Measurements from ENCODE around the gene NCK2. TPM values are rescaled to one million over a fixed set of nuclear protein-coding genes. Genes with fewer than 3 reads are reported as not detected.

The NCK2 gene
- total RNA-seq, 1 experiment from 2014 or later: 21.6 TPM

DNA sequence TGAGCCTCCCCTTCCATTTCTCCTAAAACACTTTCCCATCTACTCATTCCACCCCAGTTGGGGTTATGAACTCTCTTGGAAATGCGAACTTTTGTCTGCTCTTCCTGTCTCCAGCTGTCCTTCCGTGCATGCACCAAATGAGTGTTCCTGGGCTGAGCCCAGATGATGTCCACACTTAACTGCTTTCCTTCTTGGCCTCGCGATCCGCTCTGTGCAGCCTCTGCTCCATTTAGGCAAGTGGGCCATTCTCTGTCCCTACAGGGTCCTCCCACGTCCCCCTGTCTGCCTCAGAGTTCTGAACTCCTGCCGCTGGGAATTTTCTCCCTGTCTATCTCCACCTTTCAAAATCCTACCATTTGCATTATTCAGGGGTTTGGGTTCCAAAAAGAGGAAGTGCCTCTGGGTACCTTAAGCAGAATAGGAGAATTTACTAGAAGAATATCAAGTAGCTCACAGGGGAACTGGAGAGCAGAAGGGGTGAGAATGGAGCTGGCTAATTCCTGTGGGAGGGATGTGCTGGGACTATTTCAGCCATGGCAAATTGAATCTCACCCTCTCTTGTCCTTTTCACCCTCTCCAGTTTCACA is 4.7 kb upstream of the NCK2 start:
- POLR2A ChIA-PET (ENCODE audit: low non-redundant PET): no interaction called here
- Histone ChIP-seq H3K27ac (ENCODE audit: low read depth, low read length, poor library complexity, severe bottlenecking) (no peak overlapping the region), H3K9me3 (ENCODE audit: low read depth, low read length, poor library complexity, severe bottlenecking) (no peaks in the 10 kb centered on the region), H3K4me3 (ENCODE audit: low read depth, low read length, poor library complexity, severe bottlenecking) (no peak overlapping the region), H3K4me1 (ENCODE audit: insufficient read depth, low read length, poor library complexity, severe bottlenecking) (peaks cover 5% of the 10 kb centered on the region), H3K27me3 (replicated peaks; ENCODE audit: insufficient read depth, low read depth, low read length, poor library complexity) (peaks cover 36% of the 10 kb centered on the region), H3K36me3 (ENCODE audit: insufficient read depth, low read length, poor library complexity, severe bottlenecking) (no peaks in the 10 kb centered on the region)
- intact Hi-C loops (cut with micrococcal nuclease; ENCODE audit: unreplicated experiment): no loop called here
- CTCF ChIA-PET: no interaction called here
- DNase-seq (ENCODE audit: low spot score): no peak
- no TSS peak for BruUV-seq (replicated peaks)
- no peak for TF ChIP-seq EZH2 (IDR thresholded peaks at IDR 0.05; ENCODE audit: borderline replicate concordance, low read depth, low read length, poor library complexity, severe bottlenecking)
- TF ChIP-seq, protein P1, sequence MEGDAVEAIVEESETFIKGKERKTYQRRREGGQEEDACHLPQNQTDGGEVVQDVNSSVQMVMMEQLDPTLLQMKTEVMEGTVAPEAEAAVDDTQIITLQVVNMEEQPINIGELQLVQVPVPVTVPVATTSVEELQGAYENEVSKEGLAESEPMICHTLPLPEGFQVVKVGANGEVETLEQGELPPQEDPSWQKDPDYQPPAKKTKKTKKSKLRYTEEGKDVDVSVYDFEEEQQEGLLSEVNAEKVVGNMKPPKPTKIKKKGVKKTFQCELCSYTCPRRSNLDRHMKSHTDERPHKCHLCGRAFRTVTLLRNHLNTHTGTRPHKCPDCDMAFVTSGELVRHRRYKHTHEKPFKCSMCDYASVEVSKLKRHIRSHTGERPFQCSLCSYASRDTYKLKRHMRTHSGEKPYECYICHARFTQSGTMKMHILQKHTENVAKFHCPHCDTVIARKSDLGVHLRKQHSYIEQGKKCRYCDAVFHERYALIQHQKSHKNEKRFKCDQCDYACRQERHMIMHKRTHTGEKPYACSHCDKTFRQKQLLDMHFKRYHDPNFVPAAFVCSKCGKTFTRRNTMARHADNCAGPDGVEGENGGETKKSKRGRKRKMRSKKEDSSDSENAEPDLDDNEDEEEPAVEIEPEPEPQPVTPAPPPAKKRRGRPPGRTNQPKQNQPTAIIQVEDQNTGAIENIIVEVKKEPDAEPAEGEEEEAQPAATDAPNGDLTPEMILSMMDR (conservative IDR thresholded peaks at IDR 0.05; ENCODE audit: low read depth, low read length): no peak

DNA sequence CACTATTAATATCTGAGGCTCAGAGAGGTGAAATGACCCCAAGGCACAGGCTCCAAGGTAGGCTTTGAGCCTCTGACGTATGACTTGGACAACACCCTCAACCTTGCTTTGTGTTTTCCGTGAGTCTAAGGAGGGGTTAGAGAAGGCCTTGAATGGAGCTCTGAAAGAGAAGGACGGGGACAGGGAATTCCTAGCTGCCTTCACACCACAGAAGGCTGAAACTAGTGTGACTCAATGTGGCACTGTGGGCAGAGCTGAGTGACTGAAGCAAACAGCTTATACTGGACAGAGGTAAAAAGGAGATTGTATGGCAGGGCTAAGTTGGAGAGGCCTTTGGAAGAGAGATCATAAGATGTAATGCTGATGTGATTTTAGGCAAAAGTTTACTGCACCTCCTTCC is 3.5 kb upstream of the NCK2 start:
- no peak overlapping the region for H3K4me3 ChIP-seq (ENCODE audit: low read depth, low read length, poor library complexity, severe bottlenecking)
- ChIA-PET POLR2A (ENCODE audit: low non-redundant PET) (no interaction called here), CTCF (no interaction called here)
- peaks cover 36% of the 10 kb centered on the region for H3K27me3 ChIP-seq (replicated peaks; ENCODE audit: insufficient read depth, low read depth, low read length, poor library complexity)
- no peak for DNase-seq (ENCODE audit: low spot score)
- BruUV-seq (replicated peaks): no TSS peak
- H3K9me3 ChIP-seq (ENCODE audit: low read depth, low read length, poor library complexity, severe bottlenecking): no peaks in the 10 kb centered on the region
- TF ChIP-seq, protein P1 (conservative IDR thresholded peaks at IDR 0.05; ENCODE audit: low read depth, low read length): no peak
- no peak for TF ChIP-seq EZH2 (IDR thresholded peaks at IDR 0.05; ENCODE audit: borderline replicate concordance, low read depth, low read length, poor library complexity, severe bottlenecking)
- H3K27ac ChIP-seq (ENCODE audit: low read depth, low read length, poor library complexity, severe bottlenecking): no peak overlapping the region
- no peaks in the 10 kb centered on the region for H3K36me3 ChIP-seq (ENCODE audit: insufficient read depth, low read length, poor library complexity, severe bottlenecking)
- H3K4me1 ChIP-seq (ENCODE audit: insufficient read depth, low read length, poor library complexity, severe bottlenecking): peaks cover 8% of the 10 kb centered on the region
- intact Hi-C loops (cut with micrococcal nuclease; ENCODE audit: unreplicated experiment): no loop called here

DNA sequence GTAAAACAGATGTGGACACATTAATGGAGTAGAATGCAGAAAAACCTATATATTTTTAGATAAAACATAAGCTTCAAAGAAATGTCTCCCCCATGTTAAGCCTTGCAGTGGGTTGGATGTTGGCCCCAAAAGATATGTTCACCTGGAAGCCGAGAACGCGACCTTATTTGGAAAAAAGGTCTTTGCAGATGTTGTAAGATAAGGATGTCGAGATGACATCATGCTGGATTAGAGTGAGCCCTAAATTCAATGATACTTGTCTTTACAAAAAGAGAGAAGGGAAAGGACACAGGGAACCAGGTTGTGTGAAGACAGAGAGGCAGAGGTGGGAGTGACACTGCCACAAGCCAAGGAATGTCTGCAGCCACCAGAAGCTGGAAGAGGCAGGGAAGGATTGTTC is 3.1 kb upstream of the NCK2 start:
- H3K9me3 ChIP-seq (ENCODE audit: low read depth, low read length, poor library complexity, severe bottlenecking): no peaks in the 10 kb centered on the region
- DNase-seq (ENCODE audit: low spot score): no peak
- intact Hi-C loops (cut with micrococcal nuclease; ENCODE audit: unreplicated experiment): no loop called here
- H3K36me3 ChIP-seq (ENCODE audit: insufficient read depth, low read length, poor library complexity, severe bottlenecking): no peaks in the 10 kb centered on the region
- ChIA-PET CTCF (no interaction called here), POLR2A (ENCODE audit: low non-redundant PET) (no interaction called here)
- no peak overlapping the region for H3K4me3 ChIP-seq (ENCODE audit: low read depth, low read length, poor library complexity, severe bottlenecking)
- peaks cover 36% of the 10 kb centered on the region for H3K27me3 ChIP-seq (replicated peaks; ENCODE audit: insufficient read depth, low read depth, low read length, poor library complexity)
- peaks cover 9% of the 10 kb centered on the region for H3K4me1 ChIP-seq (ENCODE audit: insufficient read depth, low read length, poor library complexity, severe bottlenecking)
- TF ChIP-seq EZH2 (IDR thresholded peaks at IDR 0.05; ENCODE audit: borderline replicate concordance, low read depth, low read length, poor library complexity, severe bottlenecking): no peak
- TF ChIP-seq, protein P1 (conservative IDR thresholded peaks at IDR 0.05; ENCODE audit: low read depth, low read length): no peak
- no peak overlapping the region for H3K27ac ChIP-seq (ENCODE audit: low read depth, low read length, poor library complexity, severe bottlenecking)
- no TSS peak for BruUV-seq (replicated peaks)

Measured in A673 (cell line).